C4-2B (cell line): ENCODE measurements around the gene RDM1.

Experiments
- ZFX ChIP-seq: fragments of 450-650 bp; IDR thresholded peaks from 2 replicates; pipeline ENCODE4 v1.6.1; 2017
- TF ChIP-seq, protein P1 (sequence below): fragments of 450-650 bp; conservative IDR thresholded peaks from 2 replicates; pipeline ENCODE4 v1.5.1; 2017; ENCODE audit warnings: mild to moderate bottlenecking

DNA sequence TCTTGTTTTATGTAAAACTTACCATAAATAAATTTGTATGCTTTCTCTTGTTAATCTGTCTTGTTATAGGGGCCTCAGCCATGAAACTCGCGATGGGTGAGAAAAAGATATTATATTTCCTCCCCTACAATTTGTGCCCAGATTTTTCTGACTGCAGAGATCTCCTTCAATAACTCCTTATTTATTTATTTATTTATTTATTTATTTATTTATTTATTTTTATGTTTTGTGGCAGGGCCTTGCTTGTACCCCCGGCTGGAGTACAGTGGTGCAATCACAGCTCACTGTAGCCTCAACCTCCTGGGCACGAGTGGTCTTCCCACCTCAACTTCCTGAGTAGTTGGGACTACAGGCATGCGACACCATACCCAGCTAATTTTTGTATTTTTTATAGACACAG, 27.1 kb downstream of the RDM1 start:
- TF ChIP-seq, protein P1, sequence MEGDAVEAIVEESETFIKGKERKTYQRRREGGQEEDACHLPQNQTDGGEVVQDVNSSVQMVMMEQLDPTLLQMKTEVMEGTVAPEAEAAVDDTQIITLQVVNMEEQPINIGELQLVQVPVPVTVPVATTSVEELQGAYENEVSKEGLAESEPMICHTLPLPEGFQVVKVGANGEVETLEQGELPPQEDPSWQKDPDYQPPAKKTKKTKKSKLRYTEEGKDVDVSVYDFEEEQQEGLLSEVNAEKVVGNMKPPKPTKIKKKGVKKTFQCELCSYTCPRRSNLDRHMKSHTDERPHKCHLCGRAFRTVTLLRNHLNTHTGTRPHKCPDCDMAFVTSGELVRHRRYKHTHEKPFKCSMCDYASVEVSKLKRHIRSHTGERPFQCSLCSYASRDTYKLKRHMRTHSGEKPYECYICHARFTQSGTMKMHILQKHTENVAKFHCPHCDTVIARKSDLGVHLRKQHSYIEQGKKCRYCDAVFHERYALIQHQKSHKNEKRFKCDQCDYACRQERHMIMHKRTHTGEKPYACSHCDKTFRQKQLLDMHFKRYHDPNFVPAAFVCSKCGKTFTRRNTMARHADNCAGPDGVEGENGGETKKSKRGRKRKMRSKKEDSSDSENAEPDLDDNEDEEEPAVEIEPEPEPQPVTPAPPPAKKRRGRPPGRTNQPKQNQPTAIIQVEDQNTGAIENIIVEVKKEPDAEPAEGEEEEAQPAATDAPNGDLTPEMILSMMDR: no peak
- TF ChIP-seq ZFX: no peak
